DOHH2 (cell line): ENCODE results near the gene PRKCE.

Source experiments
- H3F3A ChIP-seq: fragments of 200-600 bp; sonication (generic), shearing (Covaris generic); 2 replicates; pipeline ENCODE4 v1.6.0; 2016; ENCODE audit warnings: antibody characterized with exemption, mild to moderate bottlenecking; ENCODE audit not compliant: control insufficient read depth, insufficient read depth
- H3K27ac ChIP-seq: fragments of 200-600 bp; sonication (generic); 2 replicates; pipeline ENCODE4 v1.5.1; 2014; ENCODE audit warnings: low read depth, mild to moderate bottlenecking, low read length, moderate library complexity
- H3K27me3 ChIP-seq: fragments of 200-600 bp; sonication (generic); 2 replicates; pipeline ENCODE4 v1.6.1; 2014; ENCODE audit warnings: mild to moderate bottlenecking, low read length, mixed read lengths; ENCODE audit not compliant: control insufficient read depth
- H3K36me3 ChIP-seq: fragments of 200-600 bp; sonication (generic); 2 replicates; pipeline ENCODE4 v1.6.1; 2014; ENCODE audit warnings: mild to moderate bottlenecking, low read length, moderate library complexity, mixed read lengths; ENCODE audit not compliant: control insufficient read depth
- H3K4me1 ChIP-seq: fragments of 200-600 bp; sonication (generic); 2 replicates; pipeline ENCODE4 v1.6.1; 2014; ENCODE audit warnings: mild to moderate bottlenecking, low read length, mixed read lengths; ENCODE audit not compliant: control insufficient read depth
- H3K4me2 ChIP-seq: fragments of 200-600 bp; sonication (generic); 2 replicates; pipeline ENCODE4 v1.6.0; 2014; ENCODE audit warnings: mild to moderate bottlenecking, low read length, moderate library complexity
- H3K4me3 ChIP-seq: fragments of 200-600 bp; sonication (generic); 2 replicates; pipeline ENCODE4 v1.5.1; 2014; ENCODE audit warnings: mild to moderate bottlenecking, low read length, mixed read lengths
- H3K79me2 ChIP-seq: fragments of 200-600 bp; sonication (generic); 2 replicates; pipeline ENCODE4 v1.6.1; 2014; ENCODE audit warnings: mild to moderate bottlenecking, low read length, mixed read lengths; ENCODE audit not compliant: control insufficient read depth
- H3K9me2 ChIP-seq: fragments of 200-600 bp; sonication (generic); replicated peaks from 2 replicates; pipeline ENCODE4 v1.6.1; 2014; ENCODE audit warnings: mild to moderate bottlenecking, low read length, mixed read lengths; ENCODE audit not compliant: control insufficient read depth
- H3K9me3 ChIP-seq: fragments of 200-600 bp; sonication (generic); 2 replicates; pipeline ENCODE4 v1.6.1; 2014; ENCODE audit warnings: antibody characterized with exemption, low read length, mixed read lengths; ENCODE audit not compliant: control insufficient read depth, insufficient read depth
- H4K20me1 ChIP-seq: fragments of 200-600 bp; sonication (generic); 2 replicates; pipeline ENCODE4 v1.6.0; 2014; ENCODE audit warnings: low read depth, mild to moderate bottlenecking, antibody characterized with exemption, low read length, moderate library complexity; ENCODE audit not compliant: control insufficient read depth, insufficient read depth
- CTCF ChIP-seq: fragments of 200-600 bp; sonication (generic); IDR thresholded peaks from one replicate; pipeline ENCODE4 v1.5.1; 2014; ENCODE audit warnings: antibody characterized with exemption, mild to moderate bottlenecking, low read depth, low read length; ENCODE audit not compliant: poor library complexity, severe bottlenecking
- EZH2phosphoT487 ChIP-seq: fragments of 200-600 bp; sonication (generic); IDR thresholded peaks from 2 replicates; pipeline ENCODE4 v1.6.1; 2017; ENCODE audit warnings: borderline replicate concordance, mild to moderate bottlenecking, antibody characterized with exemption, low read length, moderate library complexity, mixed read lengths

The PRKCE gene

DNA sequence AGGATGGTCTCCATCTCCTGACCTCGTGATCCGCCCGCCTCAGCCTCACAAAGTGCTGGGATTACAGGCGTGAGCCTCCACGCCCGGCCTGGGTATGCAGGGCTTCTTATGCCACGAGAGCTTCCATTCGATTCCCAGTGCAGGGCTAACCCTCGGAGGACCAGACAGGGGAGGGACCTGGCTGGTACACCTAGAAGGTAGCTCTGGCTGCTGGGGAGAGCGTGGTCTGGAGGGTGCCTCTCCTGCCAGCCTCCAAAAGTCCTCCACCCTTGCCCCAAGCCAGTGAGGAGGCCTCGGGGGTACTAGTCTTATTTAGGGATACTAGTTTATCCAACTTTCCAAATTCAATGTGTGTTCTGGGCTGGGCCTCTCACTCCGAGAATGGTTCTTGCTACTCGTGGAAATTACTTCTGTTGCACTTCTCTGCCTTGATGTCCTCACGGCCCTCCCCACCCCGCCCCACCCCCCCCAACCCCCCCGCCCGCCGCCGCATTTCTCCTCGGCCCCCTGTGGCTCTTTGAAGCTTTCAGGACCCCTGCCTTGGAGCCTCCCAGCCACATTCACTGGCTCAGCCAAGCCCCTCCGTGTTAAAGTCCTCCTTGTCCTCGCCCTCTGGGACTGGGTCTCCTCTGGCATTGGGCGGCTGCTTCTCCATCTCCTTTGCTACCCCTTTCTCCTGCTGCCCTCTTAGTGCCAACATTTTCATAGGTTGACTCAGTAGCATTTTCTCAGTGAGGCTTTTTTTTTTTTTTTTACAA lies 502.7 kb downstream of the PRKCE start:
- H3K27me3 ChIP-seq, result no peaks in the 10 kb centered on the region
- no peak for TF ChIP-seq CTCF
- no peak for TF ChIP-seq EZH2phosphoT487
- H4K20me1 ChIP-seq, result no peaks in the 10 kb centered on the region
- no peaks in the 10 kb centered on the region for H3K79me2 ChIP-seq
- H3F3A ChIP-seq, result no peaks in the 10 kb centered on the region
- no peaks in the 10 kb centered on the region for H3K9me3 ChIP-seq
- no peak overlapping the region for H3K27ac ChIP-seq
- no peaks in the 10 kb centered on the region for H3K36me3 ChIP-seq
- H3K9me2 ChIP-seq, result no peaks in the 10 kb centered on the region
- no peak overlapping the region for H3K4me2 ChIP-seq
- no peak overlapping the region for H3K4me3 ChIP-seq
- H3K4me1 ChIP-seq, result no peaks in the 10 kb centered on the region

DNA sequence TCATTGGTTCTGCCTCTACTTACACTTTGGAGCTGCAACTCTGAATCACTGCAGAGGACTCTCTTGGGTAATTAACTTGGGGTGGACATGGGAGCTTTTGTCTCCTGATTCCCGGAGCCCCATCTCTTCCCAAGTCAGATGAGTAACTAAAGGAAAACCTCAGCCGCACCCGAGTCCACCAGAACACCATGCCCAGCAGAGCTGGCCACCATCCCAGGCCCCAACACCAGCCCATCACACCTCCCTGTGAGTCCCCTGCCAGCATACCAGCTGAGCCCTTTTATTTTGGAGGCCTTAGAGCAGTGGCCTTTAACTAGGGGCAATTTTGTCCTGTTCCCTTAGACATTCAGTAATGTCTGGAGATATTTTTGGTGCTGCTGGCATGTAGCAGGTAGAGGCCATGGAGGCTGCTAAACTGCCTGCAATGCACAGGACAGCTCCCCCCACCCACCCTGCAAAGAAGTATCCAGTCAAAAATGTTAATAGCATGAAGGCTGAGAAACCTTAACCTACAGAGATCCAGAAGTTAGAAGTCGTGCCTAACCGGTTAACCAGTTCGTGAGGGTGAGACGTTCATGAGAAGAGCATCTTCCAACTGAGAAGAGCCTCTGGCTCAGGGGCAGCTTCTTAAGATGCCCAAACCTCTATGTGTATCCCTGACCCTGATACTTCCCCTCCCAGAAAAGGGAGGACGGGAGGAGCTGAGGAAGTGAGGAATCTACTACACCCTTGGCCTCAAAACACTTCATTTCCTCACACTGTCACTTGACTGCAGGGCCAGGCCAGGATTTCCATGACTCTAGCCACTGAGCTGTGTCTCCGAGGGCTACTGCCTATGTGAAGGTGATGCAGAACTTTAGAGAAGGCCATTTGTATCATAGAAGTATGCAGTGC lies 505.8 kb downstream of the PRKCE start:
- Histone ChIP-seq H3K27me3 (no peaks in the 10 kb centered on the region), H3K79me2 (no peaks in the 10 kb centered on the region), H3K4me1 (no peaks in the 10 kb centered on the region), H3K27ac (no peak overlapping the region), H4K20me1 (no peaks in the 10 kb centered on the region), H3K4me3 (no peak overlapping the region), H3K9me3 (no peaks in the 10 kb centered on the region), H3K9me2 (no peaks in the 10 kb centered on the region), H3K4me2 (no peak overlapping the region), H3F3A (no peaks in the 10 kb centered on the region), H3K36me3 (no peaks in the 10 kb centered on the region)
- TF ChIP-seq CTCF, result no peak

DNA sequence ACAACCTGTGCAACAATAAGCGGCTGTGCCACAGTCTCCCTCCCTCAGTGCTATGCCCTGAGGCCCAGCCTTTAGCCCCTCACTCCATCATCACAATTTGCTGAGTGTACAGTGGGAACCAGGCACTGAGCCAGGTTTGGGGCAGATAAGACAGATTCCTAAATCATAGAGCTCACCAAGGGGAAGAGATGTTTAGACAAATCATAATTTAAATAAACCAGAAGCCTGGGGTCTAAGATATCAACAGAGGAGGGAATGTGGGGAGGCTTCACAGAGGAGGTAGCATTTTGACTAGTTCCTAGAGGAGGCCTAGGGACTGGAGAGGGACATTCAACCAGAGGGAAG lies 506.5 kb downstream of the PRKCE start:
- no peak overlapping the region for H3K4me2 ChIP-seq
- no peaks in the 10 kb centered on the region for H3K27me3 ChIP-seq
- no peaks in the 10 kb centered on the region for H3K79me2 ChIP-seq
- H4K20me1 ChIP-seq, result no peaks in the 10 kb centered on the region
- H3K4me3 ChIP-seq, result no peak overlapping the region
- H3F3A ChIP-seq, result no peaks in the 10 kb centered on the region
- no peaks in the 10 kb centered on the region for H3K9me2 ChIP-seq
- no peak overlapping the region for H3K27ac ChIP-seq
- TF ChIP-seq CTCF (no peak), EZH2phosphoT487 (no peak)
- H3K9me3 ChIP-seq, result no peaks in the 10 kb centered on the region
- H3K4me1 ChIP-seq, result no peaks in the 10 kb centered on the region
- no peaks in the 10 kb centered on the region for H3K36me3 ChIP-seq
